A549 (cell line): ENCODE measurements around the gene CCDC33.

ENCODE experiments used
- BCL3 ChIP-seq: fragments of >200 bp; sonication (Bioruptor Twin); formaldehyde crosslinking; IDR thresholded peaks from 3 replicates; pipeline ENCODE4 v1.6.1; 2016
- CHD2 ChIP-seq: fragments of 150-350 bp; IDR thresholded peaks from 2 replicates; pipeline ENCODE4 v1.6.1; 2014; ENCODE audit warnings: low read length; ENCODE audit not compliant: partially characterized antibody
- EP300 ChIP-seq, 2 experiments: fragments of >200 bp; sonication (Bioruptor Twin); formaldehyde crosslinking; IDR thresholded peaks; 2 replicates in 1 of 2; 3 replicates in 1 of 2; pipeline ENCODE4 v1.6.1; 2016 to 2017
- MAX ChIP-seq: IDR thresholded peaks from 2 replicates; pipeline ENCODE4 v1.6.1; 2012
- RFX5 ChIP-seq: fragments of 450-650 bp; IDR thresholded peaks from 2 replicates; pipeline ENCODE4 v1.7.1; 2014; ENCODE audit warnings: antibody characterized with exemption, mild to moderate bottlenecking, moderate library complexity
- USF2 ChIP-seq: fragments of 450-650 bp; IDR thresholded peaks from 2 replicates; pipeline ENCODE4 v1.6.1; 2014; ENCODE audit warnings: antibody characterized with exemption
- TF ChIP-seq, protein P1 (sequence below): fragments of >200 bp; sonication (Bioruptor Twin); formaldehyde crosslinking; IDR thresholded peaks from 3 replicates; pipeline ENCODE4 v1.5.1; 2016

DNA sequence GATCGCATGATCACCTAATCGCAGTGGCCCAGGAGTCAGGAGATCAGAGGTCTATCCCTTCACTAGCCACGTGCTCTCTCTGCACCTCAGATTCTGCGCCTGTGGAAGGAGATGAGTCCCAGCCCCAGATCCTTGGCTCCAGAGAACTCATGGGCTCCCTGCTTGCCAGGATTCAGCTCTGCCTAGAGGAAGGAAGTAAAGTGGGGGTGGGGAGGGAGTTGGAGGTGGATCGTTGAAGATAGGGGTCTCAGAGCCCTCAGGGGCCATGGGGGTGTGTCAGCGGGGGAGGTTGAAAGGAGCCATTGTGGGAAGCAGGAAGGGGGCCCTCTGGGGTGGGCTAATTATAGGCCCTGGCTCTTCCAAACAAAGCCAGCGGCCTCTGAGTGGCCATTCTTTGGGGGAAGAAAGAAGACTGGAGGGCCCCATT is 22.3 kb upstream of the CCDC33 start:
- TF ChIP-seq BCL3 (no peak), EP300 (IDR thresholded peaks at IDR 0.05) (no peak), RFX5 (no peak), MAX (no peak), CHD2 (no peak), USF2 (no peak)
- TF ChIP-seq, protein P1, sequence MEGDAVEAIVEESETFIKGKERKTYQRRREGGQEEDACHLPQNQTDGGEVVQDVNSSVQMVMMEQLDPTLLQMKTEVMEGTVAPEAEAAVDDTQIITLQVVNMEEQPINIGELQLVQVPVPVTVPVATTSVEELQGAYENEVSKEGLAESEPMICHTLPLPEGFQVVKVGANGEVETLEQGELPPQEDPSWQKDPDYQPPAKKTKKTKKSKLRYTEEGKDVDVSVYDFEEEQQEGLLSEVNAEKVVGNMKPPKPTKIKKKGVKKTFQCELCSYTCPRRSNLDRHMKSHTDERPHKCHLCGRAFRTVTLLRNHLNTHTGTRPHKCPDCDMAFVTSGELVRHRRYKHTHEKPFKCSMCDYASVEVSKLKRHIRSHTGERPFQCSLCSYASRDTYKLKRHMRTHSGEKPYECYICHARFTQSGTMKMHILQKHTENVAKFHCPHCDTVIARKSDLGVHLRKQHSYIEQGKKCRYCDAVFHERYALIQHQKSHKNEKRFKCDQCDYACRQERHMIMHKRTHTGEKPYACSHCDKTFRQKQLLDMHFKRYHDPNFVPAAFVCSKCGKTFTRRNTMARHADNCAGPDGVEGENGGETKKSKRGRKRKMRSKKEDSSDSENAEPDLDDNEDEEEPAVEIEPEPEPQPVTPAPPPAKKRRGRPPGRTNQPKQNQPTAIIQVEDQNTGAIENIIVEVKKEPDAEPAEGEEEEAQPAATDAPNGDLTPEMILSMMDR = no peak
